Measurements from ENCODE around the gene PPARGC1A.

Gene PPARGC1A

GRCh38 chr4:23775694-23776093, 114.2 kb downstream of the PPARGC1A start:
- no peak for DNase-seq (ENCODE audit: low read depth, low spot score)

DNA sequence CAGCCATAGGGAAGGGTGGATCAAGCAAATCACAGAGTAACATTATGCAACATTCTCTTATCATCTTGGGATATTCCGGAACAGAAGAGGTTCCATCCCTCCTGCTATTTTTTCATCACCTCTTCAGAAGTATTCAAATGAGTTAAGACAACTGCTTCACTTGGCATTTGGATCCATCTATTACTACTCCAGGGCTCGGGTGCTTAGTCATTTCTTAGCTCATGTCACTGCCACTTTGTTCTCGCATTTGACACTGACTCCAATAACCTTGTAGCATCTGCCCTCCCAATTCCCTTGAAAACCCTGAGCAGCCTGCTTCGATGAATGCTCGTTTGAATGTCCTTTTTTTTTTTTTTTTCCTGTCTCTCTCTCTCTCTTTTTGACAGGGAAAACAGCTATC, 114.9 kb downstream of the PPARGC1A start:
- no peak for DNase-seq (ENCODE audit: low read depth, low spot score)

DNA sequence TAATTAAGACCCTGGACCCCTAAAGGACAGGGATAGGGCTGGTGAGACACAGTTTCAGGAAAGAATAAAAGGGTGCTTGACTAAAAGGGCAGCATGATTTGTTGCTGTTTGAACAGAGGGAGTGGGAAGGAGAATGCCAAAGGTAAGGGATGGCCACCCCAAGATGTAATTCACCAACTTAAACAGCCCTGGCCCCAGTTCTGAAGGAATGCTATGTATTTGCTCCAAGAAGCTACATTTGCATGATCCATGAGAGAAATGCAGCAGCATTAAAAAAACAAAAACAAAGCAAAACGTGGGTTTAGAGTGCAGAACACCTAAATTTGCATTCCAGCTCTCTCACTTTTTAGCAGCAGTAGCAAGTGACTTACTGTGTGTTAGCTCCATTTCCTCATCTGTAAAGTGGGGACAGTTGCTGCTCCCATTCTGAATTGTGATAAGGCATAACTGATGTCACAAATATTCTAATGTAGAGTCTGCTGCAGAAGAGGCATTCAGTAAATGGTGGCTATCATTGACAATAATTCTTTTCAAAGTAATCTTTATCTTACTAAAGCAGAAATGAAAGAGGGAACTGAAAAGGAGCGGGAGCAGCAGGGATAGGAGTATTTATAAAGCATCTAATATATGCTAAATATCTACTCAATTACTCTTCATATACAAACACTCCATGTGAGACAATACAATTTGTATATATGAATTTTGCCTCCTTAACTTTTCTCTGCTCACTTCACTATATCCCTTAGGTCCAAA, 115.8 kb downstream of the PPARGC1A start:
- DNase-seq (ENCODE audit: low read depth, low spot score): no peak

- DNase-seq (ENCODE audit: low read depth, low spot score): no peak
Observed at GRCh38 chr4:23770011-23770410, 119.8 kb downstream of the PPARGC1A start.

- no peak for DNase-seq (ENCODE audit: low read depth, low spot score)
Observed at GRCh38 chr4:23769406-23769805, 120.4 kb downstream of the PPARGC1A start.

DNA sequence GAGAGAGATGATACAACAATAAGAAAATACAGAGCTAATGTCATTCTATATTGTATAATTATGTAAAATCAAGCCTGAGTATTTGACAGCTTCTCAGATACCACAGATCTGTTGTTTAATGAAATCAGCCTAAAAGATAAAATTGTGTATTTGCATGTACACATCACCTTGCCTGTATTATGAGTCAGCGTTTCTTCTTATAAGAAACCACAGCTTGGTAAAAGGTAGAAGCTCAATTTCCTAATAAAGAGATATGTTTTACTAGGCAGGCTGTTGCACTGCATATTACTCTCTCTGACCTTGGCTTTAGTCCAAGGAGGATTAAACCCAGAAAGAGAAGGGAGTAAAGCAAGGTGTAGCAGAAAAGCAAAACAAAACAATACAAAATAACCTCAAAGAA, 121.3 kb downstream of the PPARGC1A start:
- no peak for DNase-seq (ENCODE audit: low read depth, low spot score)

DNA sequence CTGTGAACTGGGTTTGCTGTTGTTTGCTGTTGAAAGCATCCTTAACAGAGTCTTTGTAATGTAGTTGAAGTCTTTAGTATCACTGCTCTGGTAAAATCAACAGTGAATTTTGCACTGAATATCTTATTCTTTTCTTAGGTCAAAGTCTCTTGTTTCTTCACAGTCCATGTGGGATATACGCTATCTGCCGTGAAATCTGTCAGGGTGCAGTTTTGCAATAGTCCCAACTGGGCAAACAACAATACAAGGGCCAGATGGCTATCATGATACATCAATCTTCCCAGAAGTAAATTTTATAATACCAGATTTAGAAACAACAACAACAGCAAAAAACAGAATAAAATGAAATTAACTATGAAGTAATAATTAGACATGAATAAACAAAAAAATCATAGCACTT, 123.5 kb downstream of the PPARGC1A start:
- DNase-seq (ENCODE audit: low read depth, low spot score): no peak

- DNase-seq (ENCODE audit: low read depth, low spot score): no peak
Observed at GRCh38 chr4:23763559-23763958, 126.3 kb downstream of the PPARGC1A start.

DNA sequence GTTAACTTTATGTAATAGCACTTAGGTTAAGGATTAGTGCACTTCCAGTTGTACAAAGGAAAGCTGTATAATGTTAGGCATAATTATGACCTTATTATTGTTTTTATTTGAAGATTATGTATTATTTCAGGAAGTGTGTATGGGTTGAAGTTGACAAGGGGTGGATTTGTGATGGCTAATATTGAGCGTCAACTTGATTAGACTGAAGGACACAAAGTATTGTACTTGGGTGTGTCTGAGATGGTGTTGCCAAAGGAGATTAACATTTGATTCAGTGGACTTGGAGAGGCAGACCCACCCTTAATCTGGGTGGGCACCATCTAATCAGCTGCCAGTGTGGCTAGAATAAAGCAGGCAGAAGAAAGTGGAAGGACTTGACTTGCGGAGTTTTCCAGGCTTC, 127.3 kb downstream of the PPARGC1A start:
- DNase-seq (ENCODE audit: low read depth, low spot score): no peak

DNA sequence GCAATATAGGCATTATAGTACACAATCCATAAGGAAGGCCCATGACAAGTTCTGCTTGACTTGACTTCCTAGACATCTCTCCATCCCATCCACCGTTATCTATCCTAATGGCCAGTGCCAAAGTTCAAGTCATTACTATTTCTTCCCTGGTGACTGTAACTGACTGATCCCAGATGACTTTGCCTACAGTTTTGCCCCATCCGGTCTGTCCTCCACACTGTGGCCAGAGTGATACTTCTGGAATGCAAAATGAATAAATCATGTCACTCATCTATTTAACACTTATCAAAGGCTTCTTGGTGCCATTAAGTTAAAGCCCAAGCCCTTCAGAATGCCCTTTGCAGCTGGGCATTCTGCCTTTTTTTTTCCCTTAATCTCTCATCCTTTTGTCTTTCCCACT, 130.8 kb downstream of the PPARGC1A start:
- DNase-seq (ENCODE audit: low read depth, low spot score): no peak

DNA sequence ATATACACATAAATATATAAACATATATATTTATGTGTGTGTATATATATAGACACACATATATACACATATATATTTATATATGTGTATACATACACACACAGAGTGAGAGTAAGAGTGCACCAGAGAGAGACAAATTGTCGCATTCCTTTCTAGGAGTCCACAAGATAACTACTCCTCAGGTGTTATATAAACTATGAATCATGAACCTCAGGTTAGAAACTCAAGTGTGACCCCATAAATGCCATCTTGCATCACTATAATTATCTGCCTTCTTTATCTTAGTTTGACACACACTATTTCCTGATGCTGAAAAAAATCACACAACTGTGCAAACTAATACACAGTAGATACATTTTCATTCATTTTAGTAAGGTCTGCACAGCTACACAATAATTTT, 135.2 kb downstream of the PPARGC1A start:
- DNase-seq (ENCODE audit: low read depth, low spot score): no peak

GRCh38 chr4:23750125-23750524, 139.7 kb downstream of the PPARGC1A start:
- no peak for DNase-seq (ENCODE audit: low read depth, low spot score)

DNA sequence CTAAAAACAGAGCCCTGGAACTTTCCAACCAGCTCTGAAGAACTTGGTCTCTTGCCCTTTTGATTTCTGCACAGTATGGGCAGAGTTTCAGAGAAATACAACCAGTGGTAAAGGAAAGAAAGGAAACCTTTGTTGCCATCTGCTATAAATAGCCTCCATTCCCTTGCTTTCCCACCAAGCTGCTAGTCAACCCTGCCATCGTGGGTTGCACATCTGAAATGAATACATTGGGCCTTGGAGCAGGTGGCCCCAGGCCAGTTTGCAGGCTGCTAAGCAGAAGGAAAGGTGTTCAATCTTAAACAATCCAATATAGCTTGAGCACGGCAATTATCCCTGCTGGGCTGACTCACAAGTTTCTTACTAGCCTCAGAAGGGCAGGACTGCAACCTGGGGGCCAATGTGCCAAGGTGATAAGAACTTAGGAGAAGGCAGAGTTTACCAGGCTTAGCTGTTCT, 142.5 kb downstream of the PPARGC1A start:
- DNase-seq (ENCODE audit: low read depth, low spot score): no peak

DNA sequence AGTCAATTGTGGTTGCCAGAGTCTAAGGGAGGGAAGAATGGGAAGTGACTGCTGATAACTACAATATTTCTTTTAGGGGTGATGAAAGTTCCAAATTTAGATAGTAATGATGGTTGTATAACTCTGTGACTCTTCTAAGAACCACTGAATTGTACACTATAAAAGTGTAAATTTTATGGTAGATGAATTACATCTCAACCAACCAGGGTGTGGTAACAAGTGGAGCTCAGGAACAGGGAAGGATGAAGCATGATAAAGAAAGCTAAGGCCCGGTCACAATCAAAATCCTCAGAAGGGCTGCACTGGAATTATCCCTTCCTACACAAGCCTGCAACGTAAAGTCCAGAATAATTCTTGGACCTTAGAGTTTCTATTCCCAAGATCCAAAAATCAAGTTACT, 143.2 kb downstream of the PPARGC1A start:
- no peak for DNase-seq (ENCODE audit: low read depth, low spot score)

- DNase-seq (ENCODE audit: low read depth, low spot score): no peak
Observed at GRCh38 chr4:23746027-23746426, 143.8 kb downstream of the PPARGC1A start.

GRCh38 chr4:23745377-23745776, 144.5 kb downstream of the PPARGC1A start:
- DNase-seq (ENCODE audit: low read depth, low spot score): no peak

All from activated CD4-positive, CD25-positive, alpha-beta regulatory T cell treated with anti-CD3 and anti-CD28 coated beads, Interleukin-2, amount 50 U/mL, for 16 hours (primary cell).